Measurements from ENCODE around the gene DGCR6L.
"Not testable (repeated sequence)": the region's sequence is repeated elsewhere in the genome, so short reads cannot be mapped to it uniquely, and the experiment has no call there.

Gene DGCR6L

DNA sequence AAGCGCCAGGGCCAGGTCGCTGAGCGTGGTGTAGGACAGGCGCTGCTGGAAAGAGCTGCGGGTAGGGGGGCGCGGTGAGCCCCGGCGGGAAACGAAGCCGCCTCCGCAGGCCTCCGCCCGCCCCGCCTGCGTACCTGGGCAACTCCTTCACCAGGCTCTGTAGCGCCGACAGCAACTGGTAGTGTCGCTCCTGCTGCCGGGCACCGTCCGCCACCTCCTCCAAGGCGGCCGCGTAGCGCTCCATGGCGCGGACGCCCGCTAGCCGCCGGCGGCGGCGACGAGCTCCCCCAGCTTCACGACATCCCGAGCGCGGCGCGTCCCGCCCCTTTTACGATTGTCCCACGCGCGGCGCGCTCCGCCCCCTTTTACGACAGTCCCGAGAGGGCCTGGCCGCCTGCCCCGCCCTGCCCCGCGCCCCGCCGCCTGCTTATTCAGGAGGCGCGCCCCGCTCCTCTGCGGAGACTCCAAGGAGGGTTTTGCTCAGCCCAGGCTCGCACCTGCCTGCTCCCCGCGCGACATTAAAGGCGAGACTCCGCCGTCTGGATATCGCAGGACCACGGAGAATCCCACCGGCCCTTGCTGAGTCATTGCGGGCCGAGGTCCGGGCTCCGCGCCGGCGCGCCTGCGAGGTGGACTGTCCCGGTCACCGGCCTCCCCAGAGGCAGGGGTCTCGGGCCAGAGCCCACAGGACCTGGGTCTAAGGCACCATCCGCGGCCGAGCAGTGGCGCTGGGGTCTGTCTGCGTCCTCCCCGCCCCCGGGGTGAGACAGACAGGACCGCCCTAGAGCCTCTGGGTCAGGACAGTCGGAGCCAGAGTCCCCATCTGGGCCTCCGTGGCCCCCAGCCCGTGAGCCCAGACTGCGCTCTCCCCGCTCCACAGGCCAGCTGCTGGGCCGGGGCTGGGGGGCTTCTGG is at the start of gene DGCR6L:
Gene DGCR6L, minus strand, starts transcription at position 316 of the 914 bp plus-strand sequence. Its CDS starts 72 bp downstream, at position 244.
- peak within 1 kb of the TSS; percentile 95 for H3K27ac ChIP-seq
- peak; percentile 74 for TF ChIP-seq ZFX (IDR thresholded peaks at IDR 0.05)
- TF ChIP-seq, protein P1, sequence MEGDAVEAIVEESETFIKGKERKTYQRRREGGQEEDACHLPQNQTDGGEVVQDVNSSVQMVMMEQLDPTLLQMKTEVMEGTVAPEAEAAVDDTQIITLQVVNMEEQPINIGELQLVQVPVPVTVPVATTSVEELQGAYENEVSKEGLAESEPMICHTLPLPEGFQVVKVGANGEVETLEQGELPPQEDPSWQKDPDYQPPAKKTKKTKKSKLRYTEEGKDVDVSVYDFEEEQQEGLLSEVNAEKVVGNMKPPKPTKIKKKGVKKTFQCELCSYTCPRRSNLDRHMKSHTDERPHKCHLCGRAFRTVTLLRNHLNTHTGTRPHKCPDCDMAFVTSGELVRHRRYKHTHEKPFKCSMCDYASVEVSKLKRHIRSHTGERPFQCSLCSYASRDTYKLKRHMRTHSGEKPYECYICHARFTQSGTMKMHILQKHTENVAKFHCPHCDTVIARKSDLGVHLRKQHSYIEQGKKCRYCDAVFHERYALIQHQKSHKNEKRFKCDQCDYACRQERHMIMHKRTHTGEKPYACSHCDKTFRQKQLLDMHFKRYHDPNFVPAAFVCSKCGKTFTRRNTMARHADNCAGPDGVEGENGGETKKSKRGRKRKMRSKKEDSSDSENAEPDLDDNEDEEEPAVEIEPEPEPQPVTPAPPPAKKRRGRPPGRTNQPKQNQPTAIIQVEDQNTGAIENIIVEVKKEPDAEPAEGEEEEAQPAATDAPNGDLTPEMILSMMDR (conservative IDR thresholded peaks at IDR 0.05): no peak

DNA sequence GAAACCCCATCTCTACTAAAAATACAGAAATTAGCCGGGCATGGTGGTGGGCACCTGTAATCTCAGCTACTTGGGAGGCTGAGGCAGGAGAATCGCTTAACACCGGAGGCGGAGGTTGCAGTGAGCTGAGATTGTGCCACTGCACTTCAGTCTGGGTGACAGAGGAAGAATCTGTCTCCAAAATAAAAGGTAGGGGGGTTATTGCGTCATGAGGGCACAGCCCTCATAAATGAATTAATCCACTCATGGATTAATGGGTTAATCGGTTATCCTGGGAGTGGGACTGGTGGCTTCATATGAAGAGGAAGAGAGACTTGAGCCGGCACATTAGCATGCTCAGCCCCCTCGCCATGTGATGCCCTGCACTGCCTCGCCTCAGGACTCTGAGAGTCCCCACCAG is 49.0 kb upstream of the DGCR6L start:
- H3K27ac ChIP-seq: not testable (repeated sequence)

DNA sequence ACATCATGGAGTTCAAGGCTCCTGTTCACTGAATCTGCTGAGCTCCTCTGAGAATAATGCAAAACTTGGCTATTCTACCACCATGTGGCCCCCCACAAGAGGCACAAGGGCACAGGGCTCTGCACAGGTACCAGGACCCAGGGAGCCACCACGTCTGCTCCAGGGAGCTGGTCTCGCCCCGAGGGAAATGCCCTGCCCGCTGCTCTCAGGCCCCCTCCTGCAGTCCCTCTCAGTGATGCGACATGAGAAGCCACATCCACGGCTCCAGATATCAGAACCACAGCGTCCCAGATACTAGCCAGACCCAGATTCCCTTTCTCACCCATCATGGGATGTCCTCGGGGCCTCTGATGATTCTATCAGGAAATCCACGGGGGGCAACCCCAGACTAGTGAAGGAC is 47.0 kb upstream of the DGCR6L start:
- not testable (repeated sequence) for H3K27ac ChIP-seq

DNA sequence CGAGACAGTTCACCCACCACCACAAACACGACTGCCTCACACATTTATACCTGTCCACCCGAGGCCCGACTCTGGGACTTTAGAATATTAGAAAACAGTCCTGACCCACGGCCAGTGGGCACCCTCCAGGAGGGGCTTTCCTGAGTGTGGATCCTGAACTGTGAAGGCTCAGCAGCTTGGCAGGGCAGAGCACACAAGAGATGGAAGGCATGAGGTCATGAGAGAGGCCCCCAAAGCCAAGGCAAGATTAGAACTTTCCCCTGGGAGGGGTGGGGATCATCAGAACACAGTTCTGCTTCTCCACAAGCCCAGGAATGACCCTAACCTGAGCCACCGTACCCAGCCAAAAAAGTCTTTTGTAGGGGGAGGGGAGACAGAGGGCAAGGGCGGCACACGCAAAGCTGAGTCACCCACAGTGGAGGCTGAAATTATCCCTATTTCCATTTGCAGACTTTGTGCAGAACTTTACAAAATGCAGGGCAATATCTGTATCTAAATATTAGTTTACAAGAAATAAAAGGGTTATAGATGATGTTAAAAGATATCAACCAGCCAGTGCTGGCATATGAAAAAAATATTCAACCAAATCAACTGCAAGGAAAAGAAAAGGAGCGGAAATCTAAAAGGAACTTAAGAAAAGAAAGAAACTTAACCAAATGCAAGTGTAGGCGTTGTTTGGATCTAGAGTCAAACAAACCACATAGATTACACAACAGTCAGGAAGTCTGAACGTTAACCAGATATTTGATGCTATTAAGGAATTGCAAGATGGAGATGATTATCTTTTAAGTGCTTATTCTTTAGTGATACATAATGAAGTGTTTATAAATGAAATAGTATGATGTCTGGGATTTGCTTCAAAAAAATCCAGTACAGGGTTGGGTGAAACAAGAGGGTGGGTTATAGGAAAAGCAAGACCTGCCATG is 44.7 kb upstream of the DGCR6L start:
- not testable (repeated sequence) for H3K27ac ChIP-seq

DNA sequence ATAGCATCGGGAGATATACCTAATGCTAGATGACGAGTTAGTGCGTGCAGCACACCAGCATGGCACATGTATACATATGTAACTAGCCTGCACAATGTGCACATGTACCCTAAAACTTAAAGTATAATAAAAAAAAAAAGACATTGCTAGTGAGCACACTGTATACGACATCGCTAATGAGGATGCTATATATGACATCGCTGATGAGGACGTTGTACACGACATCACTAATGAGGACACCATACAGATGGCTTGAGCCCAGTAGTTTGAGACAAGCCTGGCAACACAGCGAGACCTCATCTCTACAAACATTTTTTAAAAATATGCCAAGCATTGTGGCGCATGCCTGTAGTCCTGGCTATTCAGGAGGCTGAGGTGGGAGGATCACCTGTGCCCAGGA is 42.5 kb upstream of the DGCR6L start:
- H3K27ac ChIP-seq: not testable (repeated sequence)

DNA sequence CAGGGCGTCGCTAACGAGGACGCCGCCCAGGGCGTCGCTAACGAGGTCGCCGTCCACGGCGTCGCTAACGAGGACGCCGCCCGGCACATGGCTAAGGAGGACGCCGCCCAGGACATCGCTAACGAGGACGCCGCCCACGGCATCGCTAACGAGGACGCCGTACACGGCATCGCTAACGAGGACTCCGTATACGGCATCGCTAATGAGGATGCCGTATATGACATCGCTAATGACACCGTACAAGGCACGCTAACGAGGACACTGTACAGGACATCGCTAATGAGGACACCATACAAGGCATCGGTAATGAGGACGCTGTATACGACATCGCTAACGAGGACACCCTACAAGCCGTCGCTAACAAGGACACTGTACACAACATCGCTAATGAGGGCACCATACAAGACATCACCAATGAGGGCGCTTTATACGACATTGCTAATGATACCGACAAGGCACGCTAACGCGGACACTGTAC is 41.9 kb upstream of the DGCR6L start:
- H3K27ac ChIP-seq: not testable (repeated sequence)

DNA sequence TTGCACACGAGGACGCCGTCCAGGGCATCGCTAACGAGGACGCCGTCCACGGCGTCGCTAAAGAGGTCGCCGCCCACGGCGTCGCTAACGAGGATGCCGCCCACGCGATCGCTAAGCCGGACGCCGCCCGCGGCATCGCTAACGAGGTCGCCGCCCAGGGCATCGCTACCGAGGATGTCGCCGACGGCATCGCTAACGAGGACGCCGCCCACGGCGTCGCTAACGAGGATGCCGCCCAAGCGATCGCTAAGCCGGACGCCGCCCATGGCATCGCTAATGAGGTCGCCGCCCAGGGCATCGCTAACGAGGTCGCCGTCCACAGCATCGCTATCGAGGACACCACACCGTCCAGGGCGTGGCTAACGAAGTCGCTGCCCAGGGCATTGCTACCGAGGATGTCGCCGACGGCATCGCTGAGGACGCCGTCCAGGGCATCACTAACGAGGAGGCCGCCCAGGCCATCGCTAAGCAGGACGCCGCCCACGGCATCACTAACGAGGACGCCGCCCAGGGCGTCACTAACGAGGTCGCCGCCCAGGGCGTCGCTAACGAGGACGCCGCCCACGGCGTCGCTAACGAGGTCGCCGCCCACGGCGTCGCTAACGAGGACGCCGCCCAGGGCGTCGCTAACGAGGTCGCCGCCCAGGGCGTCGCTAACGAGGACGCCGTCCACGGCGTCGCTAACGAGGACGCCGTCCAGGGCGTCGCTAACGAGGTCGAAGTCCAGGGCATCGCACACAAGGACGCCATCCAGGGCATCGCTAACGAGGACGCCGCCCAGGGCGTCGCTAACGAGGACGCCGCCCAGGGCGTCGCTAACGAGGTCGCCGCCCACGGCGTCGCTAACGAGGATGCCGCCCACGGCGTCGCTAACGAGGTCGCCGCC is 41.2 kb upstream of the DGCR6L start:
- H3K27ac ChIP-seq: not testable (repeated sequence)

DNA sequence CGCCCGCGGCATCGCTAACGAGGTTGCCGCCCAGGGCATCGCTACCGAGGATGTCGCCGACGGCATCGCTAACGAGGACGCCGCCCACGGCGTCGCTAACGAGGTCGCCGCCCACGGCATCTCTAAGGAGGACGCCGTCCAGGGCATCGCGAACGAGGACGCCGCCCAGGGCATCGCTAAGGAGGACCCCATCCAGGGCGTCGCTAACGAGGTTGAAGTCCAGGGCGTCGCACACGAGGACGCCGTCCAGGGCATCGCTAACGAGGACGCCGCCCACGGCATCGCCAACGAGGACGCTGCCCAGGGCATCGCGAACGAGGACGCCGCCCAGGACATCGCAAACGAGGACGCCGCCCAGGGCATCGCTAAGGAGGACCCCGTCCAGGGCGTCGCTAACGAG is 40.4 kb upstream of the DGCR6L start:
- not testable (repeated sequence) for H3K27ac ChIP-seq

DNA sequence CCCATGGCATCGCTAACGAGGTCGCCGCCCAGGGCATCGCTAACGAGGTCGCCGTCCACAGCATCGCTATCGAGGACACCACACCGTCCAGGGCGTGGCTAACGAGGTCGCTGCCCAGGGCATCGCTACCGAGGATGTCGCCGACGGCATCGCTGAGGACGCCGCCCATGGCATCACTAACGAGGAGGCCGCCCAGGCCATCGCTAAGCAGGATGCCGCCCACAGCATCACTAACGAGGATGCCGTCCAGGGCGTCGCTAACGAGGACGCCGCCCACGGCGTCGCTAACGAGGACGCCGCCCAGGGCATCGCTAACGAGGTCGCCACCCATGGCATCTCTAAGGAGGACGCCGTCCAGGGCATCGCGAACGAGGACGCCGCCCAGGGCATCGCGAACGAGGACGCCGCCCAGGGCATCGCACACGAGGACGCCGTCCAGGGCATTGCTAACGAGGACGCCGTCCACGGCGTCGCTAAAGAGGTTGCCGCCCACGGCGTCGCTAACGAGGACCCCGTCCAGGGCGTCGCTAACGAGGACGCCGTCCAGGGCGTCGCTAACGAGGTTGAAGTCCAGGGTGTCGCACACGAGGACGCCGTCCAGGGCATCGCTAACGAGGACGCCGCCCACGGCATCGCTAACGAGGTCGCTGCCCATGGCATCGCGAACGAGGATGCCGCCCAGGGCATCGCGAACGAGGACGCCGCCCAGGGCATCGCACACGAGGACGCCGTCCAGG is 38.8 kb upstream of the DGCR6L start:
- not testable (repeated sequence) for H3K27ac ChIP-seq

DNA sequence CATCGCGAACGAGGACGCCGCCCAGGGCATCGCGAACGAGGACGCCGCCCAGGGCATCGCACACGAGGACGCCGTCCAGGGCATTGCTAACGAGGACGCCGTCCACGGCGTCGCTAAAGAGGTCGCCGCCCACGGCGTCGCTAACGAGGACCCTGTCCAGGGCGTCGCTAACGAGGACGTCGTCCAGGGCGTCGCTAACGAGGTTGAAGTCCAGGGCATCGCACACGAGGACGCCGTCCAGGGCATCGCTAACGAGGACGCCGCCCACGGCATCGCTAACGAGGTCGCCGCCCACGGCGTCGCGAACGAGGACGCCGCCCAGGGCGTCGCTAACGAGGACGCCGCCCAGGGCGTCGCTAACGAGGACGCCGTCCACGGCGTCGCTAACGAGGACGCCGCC is 38.1 kb upstream of the DGCR6L start:
- not testable (repeated sequence) for H3K27ac ChIP-seq

DNA sequence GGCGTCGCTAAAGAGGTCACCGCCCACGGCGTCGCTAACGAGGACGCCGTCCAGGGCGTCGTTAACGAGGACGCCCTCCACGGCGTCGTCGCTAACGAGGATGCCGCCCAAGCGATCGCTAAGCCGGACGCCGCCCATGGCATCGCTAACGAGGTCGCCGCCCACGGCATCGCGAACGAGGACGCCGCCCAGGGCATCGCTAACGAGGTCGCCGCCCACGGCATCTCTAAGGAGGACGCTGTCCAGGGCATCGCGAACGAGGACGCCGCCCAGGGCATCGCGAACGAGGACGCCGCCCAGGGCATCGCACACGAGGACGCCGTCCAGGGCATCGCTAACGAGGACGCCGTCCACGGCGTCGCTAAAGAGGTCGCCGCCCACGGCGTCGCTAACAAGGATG is 37.0 kb upstream of the DGCR6L start:
- H3K27ac ChIP-seq: not testable (repeated sequence)

DNA sequence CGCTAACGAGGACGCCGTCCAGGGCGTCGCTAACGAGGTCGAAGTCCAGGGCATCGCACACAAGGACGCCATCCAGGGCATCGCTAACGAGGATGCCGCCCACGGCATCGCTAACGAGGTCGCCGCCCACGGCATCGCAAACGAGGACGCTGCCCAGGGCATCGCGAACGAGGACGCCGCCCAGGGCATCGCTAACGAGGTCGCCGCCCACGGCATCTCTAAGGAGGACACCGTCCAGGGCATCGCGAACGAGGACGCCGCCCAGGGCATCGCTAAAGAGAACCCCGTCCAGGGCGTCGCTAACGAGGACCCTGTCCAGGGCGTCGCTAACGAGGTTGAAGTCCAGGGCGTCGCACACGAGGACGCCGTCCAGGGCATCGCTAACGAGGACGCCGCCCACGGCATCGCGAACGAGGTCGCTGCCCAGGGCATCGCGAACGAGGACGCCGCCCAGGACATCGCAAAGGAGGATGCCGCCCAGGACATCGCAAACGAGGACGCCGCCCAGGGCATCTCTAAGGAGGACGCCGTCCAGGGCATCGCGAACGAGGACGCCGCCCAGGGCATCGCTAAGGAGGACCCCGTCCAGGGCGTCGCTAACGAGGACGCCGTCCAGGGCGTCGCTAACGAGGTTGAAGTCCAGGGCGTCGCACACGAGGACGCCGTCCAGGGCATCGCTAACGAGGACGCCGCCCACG is 36.2 kb upstream of the DGCR6L start:
- not testable (repeated sequence) for H3K27ac ChIP-seq
